Measurements from ENCODE around the gene RFC4. TPM values are rescaled to one million over a fixed set of nuclear protein-coding genes. Genes with fewer than 3 reads are reported as not detected.
"Not testable (repeated sequence)": the region's sequence is repeated elsewhere in the genome, so short reads cannot be mapped to it uniquely, and the experiment has no call there.

Gene RFC4
- polyA plus RNA-seq, 4 donors = 45.7 to 56.9 (median 51.2) TPM

- no peak for DNase-seq (ENCODE audit: low read depth in 4 of 4, low spot score in 3 of 4)
Measured at GRCh38 chr3:186825294-186825821, 19.1 kb upstream of the RFC4 start.

DNA sequence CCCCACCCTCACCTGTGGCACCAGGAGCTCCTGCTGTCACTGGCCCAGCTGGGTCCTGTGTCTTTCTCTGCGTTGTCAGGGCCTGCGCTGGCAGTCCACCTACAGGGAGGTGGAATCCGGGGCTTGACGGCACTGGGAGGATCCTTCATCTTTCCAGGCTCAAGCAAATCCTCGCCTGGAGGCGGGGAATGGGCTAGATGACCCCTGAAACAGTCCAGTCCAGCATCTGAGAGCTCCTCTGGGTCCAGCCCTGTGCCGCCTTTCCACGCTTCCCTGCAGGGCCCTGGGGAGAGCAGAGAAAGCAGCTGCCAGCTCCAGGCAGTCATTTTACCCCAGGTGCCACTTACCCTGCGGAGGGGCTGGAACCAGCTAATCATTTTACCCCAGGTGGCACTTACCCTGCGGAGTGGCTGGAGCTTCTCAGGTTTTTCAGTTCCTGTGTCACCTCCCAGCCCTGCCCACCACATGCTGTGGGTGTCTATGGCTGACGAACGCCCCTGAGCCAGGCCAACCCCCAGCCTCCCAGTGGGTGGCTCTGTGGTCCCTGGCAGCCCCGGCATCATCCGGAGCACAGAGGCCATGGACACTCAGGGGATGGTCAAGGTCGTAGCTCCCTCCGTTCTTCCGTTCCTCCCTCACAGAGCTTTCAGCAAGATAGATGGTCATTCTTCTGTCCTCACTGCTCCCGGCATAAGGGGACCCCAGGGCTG, 18.3 kb upstream of the RFC4 start:
- DNase-seq (ENCODE audit: low read depth in 4 of 4, low spot score in 3 of 4) = no peak

DNA sequence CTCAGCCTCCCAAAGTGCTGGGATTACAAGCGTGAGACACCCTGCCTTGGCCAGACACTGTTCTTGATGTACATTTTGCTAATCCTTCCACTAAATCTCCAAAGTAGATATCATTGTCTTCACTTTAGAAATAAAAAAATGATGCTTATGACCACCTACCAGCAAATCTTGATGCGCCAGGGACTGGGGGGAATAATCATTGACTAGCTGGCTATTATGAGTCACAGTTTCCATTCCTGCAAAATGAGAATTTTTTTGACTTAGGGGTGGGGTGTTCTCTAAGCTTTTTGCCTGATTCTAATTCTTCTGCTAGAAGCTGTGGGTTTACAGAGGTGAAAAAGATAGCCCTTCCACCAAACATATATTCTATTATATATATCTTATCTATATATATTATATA, 17.1 kb upstream of the RFC4 start:
- DNase-seq (ENCODE audit: low read depth in 4 of 4, low spot score in 3 of 4) = no peak

- DNase-seq (ENCODE audit: low read depth in 4 of 4, low spot score in 3 of 4) = not testable (repeated sequence)
Measured at GRCh38 chr3:186822388-186822759, 16.1 kb upstream of the RFC4 start.

DNA sequence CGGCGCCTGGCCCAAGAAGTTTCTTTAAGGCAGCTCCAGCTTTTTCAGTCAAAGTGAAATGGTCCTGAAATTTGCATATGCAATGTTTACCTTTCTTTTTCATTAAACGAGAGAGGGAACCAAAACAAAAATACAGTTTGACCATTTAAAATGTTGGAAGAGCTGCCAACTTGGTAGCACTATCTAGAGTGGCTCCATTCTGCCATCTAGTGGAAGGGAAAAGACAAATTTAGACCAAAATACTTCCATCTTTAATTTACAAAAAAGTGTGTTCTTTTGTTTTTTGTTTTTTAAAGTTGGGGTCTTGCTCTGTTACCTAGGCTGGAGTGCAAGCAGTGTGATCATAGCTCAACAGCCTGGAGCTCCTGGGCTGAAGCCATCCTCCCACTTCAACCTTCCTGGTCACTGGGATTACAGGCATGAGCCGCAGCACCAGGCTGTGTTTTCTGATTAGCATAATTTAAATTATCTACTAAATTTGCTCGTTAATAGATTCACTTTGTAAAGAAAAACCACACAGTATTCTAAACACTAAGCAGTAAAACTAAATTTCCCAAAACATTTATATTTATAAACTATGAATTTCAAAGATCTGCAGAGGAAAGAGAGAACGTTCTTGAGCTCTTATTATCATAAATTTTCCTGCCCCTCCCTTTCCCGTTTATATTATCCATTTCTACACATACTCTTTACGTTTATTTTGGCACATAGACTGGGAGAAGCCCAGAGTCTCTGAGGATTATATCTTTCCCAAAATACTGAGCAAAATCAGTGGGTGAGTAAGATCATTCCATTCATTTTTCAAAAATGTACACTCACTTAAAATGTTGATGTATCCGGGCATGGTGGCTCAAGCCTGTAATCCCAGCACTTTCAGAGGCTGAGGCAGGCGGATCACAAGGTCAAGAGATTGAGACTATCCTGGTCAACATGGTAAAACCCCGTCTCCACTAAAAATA, 15.4 kb upstream of the RFC4 start:
- peak in 1 of 4 donors; percentile 35 for DNase-seq (ENCODE audit: low read depth in 4 of 4, low spot score in 3 of 4)

DNA sequence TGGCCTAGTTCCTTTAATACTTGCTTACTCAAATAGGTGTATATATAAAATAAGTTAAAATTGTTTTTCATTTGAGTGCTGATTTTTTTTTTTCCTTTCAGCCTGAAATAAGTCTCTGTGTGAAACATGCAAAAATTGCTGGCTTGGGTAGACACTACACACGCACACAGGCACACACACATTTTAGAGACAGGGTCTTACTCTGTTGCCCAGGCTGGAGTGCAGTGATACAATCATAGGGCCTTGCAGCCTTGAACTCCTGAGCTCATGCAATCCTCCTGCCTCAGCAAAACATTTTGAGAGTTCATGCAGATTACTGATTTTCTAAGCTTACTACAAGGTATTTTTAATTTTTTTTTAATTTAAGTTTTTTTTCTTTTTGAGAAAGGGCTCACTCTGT, 12.7 kb upstream of the RFC4 start:
- no peak for DNase-seq (ENCODE audit: low read depth in 4 of 4, low spot score in 3 of 4)

- DNase-seq (ENCODE audit: low read depth in 4 of 4, low spot score in 3 of 4) = no peak
Measured at GRCh38 chr3:186818516-186818915, 12.2 kb upstream of the RFC4 start.

DNA sequence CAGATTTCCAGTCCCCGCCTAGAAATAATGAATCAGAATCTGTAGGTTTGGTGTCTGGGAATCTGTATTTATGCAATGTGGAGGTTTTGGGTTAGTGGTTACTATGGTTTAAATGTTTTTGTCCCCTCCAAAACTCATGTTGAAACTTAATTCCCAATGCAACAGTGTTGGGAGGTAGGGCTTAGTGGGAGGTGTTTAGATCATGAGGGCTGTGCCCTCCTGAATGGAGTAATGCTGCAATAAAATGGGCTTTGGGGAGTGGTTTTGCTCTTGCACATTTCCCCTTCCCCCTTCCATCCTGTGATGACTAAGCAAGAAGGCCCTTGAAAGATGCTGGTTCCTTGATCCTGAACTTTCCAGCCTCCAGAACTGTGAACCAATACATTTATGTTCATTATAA, 9.2 kb upstream of the RFC4 start:
- no peak for DNase-seq (ENCODE audit: low read depth in 4 of 4, low spot score in 3 of 4)

- DNase-seq (ENCODE audit: low read depth in 4 of 4, low spot score in 3 of 4) = no peak
Measured at GRCh38 chr3:186814100-186814499, 7.8 kb upstream of the RFC4 start.

GRCh38 chr3:186811313-186811712, 5.0 kb upstream of the RFC4 start:
- not testable (repeated sequence) for DNase-seq (ENCODE audit: low read depth in 4 of 4, low spot score in 3 of 4)

DNA sequence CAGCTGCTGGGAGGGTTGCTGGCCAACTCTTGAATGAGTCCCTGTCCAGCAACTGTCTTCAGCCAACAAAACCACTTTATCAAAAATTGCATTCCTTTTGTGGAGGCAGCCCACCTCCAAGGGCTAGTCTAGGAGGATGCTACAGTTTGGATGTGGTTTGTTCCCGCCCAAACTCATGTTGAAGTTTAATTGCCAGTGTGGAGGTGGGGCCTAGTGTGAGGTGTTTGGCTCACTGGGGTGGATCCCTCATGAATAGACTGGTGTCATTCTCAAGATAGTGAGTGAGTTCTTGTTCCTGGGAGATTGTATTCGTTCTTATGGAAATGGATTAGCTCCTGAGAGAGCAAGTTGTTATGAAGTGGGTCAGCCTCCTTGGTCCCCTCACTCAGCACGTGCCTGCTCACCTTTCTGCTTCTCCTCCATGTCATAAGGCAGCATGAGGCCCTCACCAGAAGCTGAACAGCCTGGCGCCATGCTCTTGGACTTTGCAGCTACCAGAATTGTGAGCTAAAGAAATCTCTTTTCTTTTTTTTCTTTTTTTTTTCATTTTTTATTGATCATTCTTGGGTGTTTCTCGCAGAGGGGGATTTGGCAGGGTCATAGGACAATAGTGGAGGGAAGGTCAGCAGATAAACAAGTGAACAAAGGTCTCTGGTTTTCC, 4.2 kb upstream of the RFC4 start:
- DNase-seq (ENCODE audit: low read depth in 4 of 4, low spot score in 3 of 4) = no peak

DNA sequence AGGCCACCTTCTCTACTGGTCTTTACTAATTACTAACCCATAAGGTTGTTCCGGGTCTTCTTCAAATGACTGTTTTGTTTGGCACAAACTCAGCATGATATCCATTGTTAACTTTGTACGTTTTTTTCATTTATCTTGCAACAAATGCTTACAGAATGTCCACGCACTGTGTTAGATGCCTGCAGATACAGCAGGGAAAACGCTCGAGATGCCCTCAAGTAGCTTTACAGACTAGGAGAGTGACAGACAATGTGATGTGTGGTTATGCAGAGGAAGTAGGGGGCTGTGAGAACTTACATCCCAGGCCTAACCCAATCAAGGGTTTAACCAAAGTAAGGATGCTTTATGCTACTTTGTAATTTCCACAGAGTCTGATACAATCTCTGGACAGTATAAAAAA, 949 bp upstream of the RFC4 start:
- DNase-seq (ENCODE audit: low read depth in 4 of 4, low spot score in 3 of 4) = no peak

DNA sequence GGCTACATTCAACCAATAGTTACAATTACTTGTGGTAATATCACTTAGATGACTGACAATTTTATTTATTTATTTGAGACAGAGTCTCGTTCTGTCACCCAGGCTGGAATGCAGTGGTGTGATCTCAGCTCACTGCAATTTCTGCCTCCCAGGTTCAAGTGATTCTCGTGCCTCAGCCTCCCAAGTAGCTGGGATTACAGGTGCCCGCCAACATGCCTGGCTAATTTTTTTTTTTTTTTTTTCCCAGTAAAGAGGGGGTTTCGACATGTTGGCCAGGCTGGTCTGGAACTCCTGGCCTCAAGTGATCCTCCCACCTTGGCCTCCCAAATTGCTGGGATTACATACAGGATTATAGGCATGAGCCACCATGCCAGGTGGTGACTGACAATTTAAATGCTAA, 2.8 kb downstream of the RFC4 start:
- DNase-seq (ENCODE audit: low read depth in 4 of 4, low spot score in 3 of 4) = not testable (repeated sequence)

DNA sequence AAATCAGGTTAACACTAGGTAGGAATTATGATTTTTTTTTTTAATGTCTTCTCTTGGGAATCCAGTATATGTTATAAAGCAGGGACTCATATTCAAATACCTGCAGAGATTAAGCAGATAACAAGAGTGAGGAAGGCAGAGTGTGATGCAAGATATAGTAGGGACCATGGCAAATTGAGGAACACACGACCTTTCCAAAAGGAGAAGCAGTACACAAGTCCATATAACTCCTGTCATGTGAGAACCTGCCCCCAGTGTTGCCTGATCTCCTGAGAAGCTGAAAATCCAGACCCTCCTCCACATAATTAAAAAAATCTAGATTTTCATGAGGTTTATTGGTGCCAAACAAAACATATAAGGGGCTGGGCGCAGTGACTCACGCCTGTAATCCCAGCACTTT, 3.6 kb downstream of the RFC4 start:
- no peak for DNase-seq (ENCODE audit: low read depth in 4 of 4, low spot score in 3 of 4)

GRCh38 chr3:186800285-186800684, 6.0 kb downstream of the RFC4 start:
- no peak for DNase-seq (ENCODE audit: low read depth in 4 of 4, low spot score in 3 of 4)

GRCh38 chr3:186798239-186798874, 7.9 kb downstream of the RFC4 start:
- no peak for DNase-seq (ENCODE audit: low read depth in 4 of 4, low spot score in 3 of 4)

DNA sequence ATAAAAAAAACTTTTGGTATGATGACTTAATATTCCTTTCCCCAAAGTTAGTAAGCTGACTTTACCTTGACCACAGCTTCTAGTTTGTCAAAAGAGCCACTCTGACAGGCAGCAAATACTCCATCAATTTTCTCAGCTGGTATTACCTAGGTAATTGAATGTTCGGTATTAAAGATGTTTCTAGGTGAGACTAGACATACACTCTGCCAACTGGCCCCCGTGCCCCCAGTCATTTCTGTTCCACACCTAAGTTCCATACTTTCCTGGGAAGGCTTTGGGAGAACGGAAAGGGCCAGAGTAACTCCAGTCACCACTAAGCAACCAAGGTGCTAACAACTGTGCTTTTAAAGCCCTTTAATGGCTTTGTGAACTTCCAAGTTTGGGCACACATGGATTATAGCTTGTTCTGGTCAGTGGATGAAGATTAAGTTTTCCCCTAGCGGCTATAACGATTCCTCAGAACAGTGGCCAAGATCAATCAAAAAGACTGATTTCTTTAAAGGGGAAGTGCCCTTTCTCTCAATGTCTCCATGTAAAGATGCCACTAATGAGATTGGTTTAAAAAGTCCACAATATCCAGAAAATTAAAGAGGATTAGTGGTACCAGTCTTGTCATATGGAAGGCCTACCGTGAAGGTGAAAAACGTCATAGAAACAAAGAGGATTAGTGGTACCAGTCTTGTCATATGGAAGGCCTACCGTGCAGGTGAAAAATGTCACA, 15.9 kb downstream of the RFC4 start:
- DNase-seq (ENCODE audit: low read depth in 4 of 4, low spot score in 3 of 4) = no peak

DNA sequence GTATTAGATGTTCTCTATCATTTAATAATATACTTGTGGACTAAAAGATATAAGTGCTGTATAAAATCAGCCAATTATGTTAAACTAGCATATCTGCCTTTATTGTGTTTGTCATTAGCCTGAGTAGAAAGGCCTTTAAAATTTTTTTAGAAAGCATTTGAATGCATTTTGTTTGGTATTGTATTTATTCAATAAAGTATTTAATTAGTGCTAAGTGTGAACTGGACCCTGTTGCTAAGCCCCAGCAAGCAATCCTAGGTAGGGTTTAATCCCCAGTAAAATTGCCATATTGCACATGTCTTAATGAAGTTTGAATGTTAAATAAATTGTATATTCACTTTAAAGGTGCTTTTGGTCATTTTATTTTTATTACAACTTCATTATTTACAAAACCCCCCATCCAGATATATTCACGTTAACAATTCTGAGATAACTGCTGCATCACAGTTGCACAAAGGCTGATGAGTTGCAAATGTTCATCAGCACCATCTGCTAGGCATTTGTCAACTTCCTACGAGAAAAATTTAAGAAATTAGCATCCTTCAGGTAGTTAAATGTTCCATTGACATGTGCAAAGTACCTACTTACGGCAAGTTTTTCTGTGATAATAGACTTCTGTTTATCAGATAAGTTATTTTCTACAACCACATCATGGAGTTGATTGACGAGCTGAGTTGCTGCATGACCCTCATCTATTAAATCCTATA, 16.6 kb downstream of the RFC4 start:
- no peak for DNase-seq (ENCODE audit: low read depth in 4 of 4, low spot score in 3 of 4)

Data from right renal pelvis (tissue), 4 donors.